ENCODE measurements around the gene BACE1. TPM values are rescaled to one million over a fixed set of nuclear protein-coding genes. Genes with fewer than 3 reads are reported as not detected.
"Not testable (repeated sequence)": the region's sequence is repeated elsewhere in the genome, so short reads cannot be mapped to it uniquely, and the experiment has no call there.

The BACE1 gene
- polyA plus RNA-seq, 1 donor = 37.1 TPM

DNA sequence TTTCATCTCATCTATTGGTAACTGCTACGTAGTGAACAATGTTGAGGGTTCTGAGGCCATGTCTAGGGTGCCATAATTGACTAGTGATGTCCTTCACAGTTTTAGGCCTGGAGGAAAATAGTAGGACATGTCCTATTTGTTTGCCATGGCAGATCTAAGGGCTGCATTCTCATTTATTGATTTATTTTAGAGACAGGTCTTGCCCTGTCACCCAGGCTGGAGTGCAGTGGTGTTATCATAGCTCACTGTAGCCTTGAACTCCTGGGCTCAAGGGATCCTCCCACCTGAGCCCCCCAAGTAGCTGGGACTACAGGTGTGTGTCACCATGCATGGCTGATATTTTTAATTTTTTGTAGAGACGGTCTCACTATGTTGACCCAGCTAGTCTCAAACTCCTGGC lies 16.8 kb upstream of the BACE1 start:
- DNase-seq = no peak
- Histone ChIP-seq H3K4me1 (ENCODE audit: control insufficient read depth, insufficient read depth, low read length) (peaks cover 6% of the 10 kb centered on the region), H3K27me3 (ENCODE audit: control insufficient read depth, insufficient read depth, low read length) (no peaks in the 10 kb centered on the region), H3K4me3 (ENCODE audit: low read length) (no peak overlapping the region), H3K36me3 (ENCODE audit: control insufficient read depth, insufficient read depth, low read length) (peaks cover 6% of the 10 kb centered on the region), H3K9me3 (ENCODE audit: control insufficient read depth, low read depth, low read length) (no peaks in the 10 kb centered on the region), H3K27ac (ENCODE audit: low read length) (no peak overlapping the region)
- no CpG with 5 or more reads among the region's 2 CpGs for WGBS (ENCODE audit: insufficient coverage, low lambda C conversion rate)

DNA sequence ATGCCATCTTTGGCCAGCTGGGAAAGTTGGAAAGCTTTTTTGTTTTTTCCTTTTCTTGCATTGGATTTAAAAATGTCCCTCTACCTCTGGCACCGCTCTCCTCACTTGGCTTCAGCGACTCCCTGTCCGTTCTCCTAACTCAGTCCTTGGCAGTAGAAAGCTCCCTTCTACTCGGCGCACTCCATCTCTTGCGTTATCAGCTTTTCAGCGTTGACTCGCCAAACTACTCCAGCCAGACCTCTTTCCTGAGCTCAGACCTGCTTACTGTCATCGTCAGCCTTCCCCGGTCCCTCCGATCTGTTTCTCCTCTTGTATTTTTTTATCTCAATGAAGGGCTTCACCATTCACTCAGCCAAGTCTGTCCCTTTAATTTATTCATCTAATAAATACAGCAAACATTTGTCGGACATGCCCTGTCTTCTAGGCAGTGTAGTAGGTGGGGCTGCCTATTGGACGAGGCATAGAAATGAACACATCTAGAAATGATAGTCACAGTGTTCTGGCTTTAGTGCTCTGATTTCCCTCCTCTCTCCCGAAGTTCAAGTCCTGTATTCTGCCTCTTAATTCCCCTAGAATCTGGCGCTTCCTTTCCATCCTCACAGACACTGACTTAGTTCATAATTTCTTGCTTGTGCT lies 12.4 kb upstream of the BACE1 start:
- Histone ChIP-seq H3K4me3 (ENCODE audit: low read length) (peak overlapping the region; percentile 66), H3K27me3 (ENCODE audit: control insufficient read depth, insufficient read depth, low read length) (no peaks in the 10 kb centered on the region), H3K36me3 (ENCODE audit: control insufficient read depth, insufficient read depth, low read length) (no peaks in the 10 kb centered on the region), H3K27ac (ENCODE audit: low read length) (peak overlapping the region; percentile 70), H3K4me1 (ENCODE audit: control insufficient read depth, insufficient read depth, low read length) (peaks cover 6% of the 10 kb centered on the region), H3K9me3 (ENCODE audit: control insufficient read depth, low read depth, low read length) (no peaks in the 10 kb centered on the region)
- WGBS (ENCODE audit: insufficient coverage, low lambda C conversion rate) = 2% methylated on average over 9 of the region's 15 CpGs
- no peak for DNase-seq

DNA sequence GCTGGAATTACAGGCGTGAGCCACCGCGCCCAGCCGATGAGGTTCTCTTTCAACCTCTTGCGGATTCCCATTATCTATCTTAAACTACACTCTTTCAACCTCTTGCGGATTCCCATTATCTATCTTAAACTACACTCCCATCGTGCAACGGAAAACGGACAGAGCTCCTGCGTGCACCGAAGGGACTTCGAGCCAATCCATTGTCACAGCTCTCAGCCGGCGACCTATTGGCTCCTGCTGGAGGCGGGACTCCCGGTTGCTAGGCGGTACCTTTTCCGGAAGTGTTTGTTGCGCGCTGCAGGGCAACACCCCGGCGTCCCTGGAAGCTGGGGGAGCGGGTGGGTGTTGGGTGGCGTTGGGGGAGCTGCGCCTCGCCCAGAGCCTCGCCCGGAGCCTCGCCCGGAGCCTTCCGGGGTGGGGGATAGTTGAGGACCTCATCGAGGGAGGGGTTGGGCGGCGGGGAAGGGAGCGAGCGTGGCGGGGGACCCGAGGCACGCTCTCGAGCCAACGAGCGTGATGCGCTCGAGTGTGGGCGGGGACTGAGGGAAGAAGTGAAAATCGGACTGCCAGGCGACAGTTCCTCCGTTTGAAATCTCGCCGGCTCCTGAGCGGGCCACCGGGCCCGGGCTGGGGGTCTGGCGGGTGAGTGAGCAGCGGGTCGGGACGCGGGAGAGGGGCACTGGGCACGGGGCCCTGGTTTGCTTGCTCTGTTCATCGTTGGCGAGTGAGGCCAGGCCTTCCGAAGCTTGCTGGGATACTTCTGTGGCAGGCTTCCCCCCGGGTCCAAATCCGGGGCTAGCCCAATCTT lies 11.7 kb upstream of the BACE1 start, which contains the start of gene CEP164:
TSS of gene CEP164 (plus strand) at position 288 of the 808 bp plus-strand sequence. CDS start 10,733 bp downstream, outside the sequence.
- peak within 1 kb of the TSS; percentile 70 for H3K27ac ChIP-seq (ENCODE audit: low read length)
- H3K4me1 ChIP-seq (ENCODE audit: control insufficient read depth, insufficient read depth, low read length) = peaks cover 6% of the 10 kb centered on the region
- no peaks in the 10 kb centered on the region for H3K9me3 ChIP-seq (ENCODE audit: control insufficient read depth, low read depth, low read length)
- WGBS (ENCODE audit: insufficient coverage, low lambda C conversion rate) = 0% methylated on average over 1 of the region's 64 CpGs
- no peaks in the 10 kb centered on the region for H3K36me3 ChIP-seq (ENCODE audit: control insufficient read depth, insufficient read depth, low read length)
- no peaks in the 10 kb centered on the region for H3K27me3 ChIP-seq (ENCODE audit: control insufficient read depth, insufficient read depth, low read length)
- peak; percentile 94 to 98 for DNase-seq
- peak within 1 kb of the TSS; percentile 66 for H3K4me3 ChIP-seq (ENCODE audit: low read length)

DNA sequence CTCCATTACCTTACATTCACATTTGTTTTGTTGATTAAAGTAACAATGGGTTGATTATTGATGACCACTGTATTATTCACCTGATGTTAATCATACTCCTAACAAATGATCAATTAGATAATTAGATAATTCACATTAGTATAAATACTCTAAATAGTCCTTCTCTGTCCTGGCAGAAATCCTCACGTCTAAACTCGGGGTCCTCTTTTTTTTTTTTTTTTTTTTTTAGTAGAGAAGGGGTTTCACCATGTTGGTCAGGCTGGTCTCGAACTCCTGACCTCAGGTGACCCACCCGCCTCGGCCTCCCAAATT lies 11.2 kb upstream of the BACE1 start:
- H3K4me1 ChIP-seq (ENCODE audit: control insufficient read depth, insufficient read depth, low read length); H3K36me3 ChIP-seq (ENCODE audit: control insufficient read depth, insufficient read depth, low read length); H3K27me3 ChIP-seq (ENCODE audit: control insufficient read depth, insufficient read depth, low read length); H3K9me3 ChIP-seq (ENCODE audit: control insufficient read depth, low read depth, low read length); DNase-seq; H3K27ac ChIP-seq (ENCODE audit: low read length): not testable (repeated sequence)
- H3K4me3 ChIP-seq (ENCODE audit: low read length) = peak overlapping the region; percentile 66
- WGBS (ENCODE audit: insufficient coverage, low lambda C conversion rate) = no CpG with 5 or more reads among the region's 5 CpGs

DNA sequence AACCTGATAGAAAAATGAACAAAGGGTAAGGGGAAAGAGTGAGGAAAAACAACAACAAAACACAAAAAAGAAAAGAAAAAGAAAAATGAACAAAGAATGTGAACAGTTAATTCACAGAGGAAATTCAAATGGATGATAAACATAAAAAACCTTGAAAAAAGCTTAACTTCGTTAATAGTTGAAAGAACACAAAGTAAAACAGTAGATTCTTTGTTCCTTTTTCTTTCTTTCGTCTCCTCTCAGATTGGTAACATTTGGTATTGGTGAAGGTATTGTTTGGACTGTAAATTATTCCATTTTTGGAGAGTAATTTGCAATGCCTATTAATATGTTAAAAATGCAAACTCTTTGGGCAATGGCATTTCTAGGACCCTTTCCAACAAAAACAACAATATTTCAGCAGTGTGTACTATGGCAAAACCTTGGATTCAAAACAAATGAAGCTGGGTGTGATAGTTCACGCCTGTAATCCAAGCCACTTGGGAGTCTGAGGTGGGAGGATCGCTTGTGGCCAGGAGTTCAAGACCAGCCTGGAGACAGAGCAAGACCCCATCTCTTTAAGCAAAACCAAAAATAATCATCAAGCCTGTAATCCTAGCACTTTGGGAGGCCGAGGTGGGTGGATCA lies 3.3 kb upstream of the BACE1 start:
- WGBS (ENCODE audit: insufficient coverage, low lambda C conversion rate) = 80% methylated on average over 1 of the region's 5 CpGs
- Histone ChIP-seq H3K4me3 (ENCODE audit: low read length) (no peak overlapping the region), H3K27me3 (ENCODE audit: control insufficient read depth, insufficient read depth, low read length) (no peaks in the 10 kb centered on the region), H3K27ac (ENCODE audit: low read length) (no peak overlapping the region), H3K36me3 (ENCODE audit: control insufficient read depth, insufficient read depth, low read length) (no peaks in the 10 kb centered on the region), H3K4me1 (ENCODE audit: control insufficient read depth, insufficient read depth, low read length) (peaks cover 9% of the 10 kb centered on the region), H3K9me3 (ENCODE audit: control insufficient read depth, low read depth, low read length) (no peaks in the 10 kb centered on the region)
- DNase-seq = no peak

DNA sequence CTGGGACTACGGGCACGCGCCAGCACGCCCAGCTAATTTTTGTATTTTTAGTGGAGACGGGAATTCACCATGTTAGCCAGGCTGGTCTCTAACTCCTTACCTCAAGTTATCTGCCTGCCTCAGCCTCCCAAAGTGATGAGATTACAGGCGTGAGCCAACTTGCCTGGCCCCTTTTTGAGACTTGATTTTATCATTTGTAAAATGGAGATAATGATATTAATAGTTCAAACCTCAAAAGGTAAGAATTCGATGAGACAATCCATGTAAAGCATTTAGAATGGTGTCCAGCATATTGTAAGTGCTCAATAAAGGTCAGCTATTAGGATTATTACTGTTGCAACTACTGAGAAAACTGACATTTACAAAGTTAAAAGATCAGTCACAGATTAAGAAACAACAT lies 2.7 kb upstream of the BACE1 start:
- Histone ChIP-seq H3K4me3 (ENCODE audit: low read length) (no peak overlapping the region), H3K4me1 (ENCODE audit: control insufficient read depth, insufficient read depth, low read length) (peaks cover 9% of the 10 kb centered on the region), H3K27me3 (ENCODE audit: control insufficient read depth, insufficient read depth, low read length) (no peaks in the 10 kb centered on the region), H3K9me3 (ENCODE audit: control insufficient read depth, low read depth, low read length) (no peaks in the 10 kb centered on the region), H3K36me3 (ENCODE audit: control insufficient read depth, insufficient read depth, low read length) (no peaks in the 10 kb centered on the region), H3K27ac (ENCODE audit: low read length) (no peak overlapping the region)
- DNase-seq = no peak
- WGBS (ENCODE audit: insufficient coverage, low lambda C conversion rate) = 71% methylated on average over 2 of the region's 7 CpGs

DNA sequence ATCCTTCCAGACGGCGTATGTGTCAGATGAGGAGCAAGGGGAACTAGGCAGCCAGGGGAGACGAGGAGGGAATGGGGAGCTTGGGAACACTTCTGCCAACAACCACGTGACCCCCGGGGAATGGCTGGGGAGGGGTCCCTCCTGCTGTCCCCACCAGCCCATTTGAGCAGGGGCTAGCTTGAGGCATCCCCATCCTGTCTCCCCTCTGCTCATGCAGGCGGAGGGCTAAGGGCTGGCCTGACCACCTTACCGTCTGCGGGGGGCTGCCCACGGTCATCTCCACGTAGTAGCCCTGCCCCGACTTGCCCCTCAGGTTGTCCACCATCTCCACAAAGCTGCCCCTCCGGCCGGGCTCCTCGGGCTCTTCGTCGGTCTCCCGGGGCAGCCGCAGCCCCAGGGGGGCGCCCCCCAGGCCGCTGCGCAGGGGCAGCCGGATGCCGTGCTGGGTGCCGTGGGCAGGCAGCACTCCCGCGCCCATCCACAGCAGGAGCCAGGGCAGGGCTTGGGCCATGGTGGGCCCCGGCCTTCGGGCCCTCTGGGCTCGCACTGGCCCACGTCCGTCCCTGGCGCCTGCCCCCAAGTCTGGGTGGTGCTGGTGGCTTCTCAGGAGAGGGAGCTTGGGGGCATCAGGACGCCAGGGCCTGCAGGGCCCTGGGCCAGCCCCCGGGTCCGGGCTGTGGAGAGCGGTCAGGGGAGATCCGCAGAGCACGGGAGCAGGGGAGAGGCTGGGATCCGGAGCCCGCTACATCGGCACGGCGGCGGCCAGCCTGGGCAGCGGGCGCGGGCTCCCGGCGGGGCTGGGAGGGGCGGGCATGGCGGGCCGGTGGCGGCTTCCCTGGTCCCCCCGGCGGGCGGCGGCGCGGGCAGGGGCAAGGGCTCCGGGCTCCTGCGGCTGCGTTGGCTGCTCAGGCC lies 515 bp downstream of the BACE1 start:
- no peaks in the 10 kb centered on the region for H3K9me3 ChIP-seq (ENCODE audit: control insufficient read depth, low read depth, low read length)
- no CpG with 5 or more reads among the region's 62 CpGs for WGBS (ENCODE audit: insufficient coverage, low lambda C conversion rate)
- peaks cover 9% of the 10 kb centered on the region for H3K4me1 ChIP-seq (ENCODE audit: control insufficient read depth, insufficient read depth, low read length)
- DNase-seq = peak in 1 of 2 donors; percentile 18
- no peaks in the 10 kb centered on the region for H3K27me3 ChIP-seq (ENCODE audit: control insufficient read depth, insufficient read depth, low read length)
- no peaks in the 10 kb centered on the region for H3K36me3 ChIP-seq (ENCODE audit: control insufficient read depth, insufficient read depth, low read length)
- no peak overlapping the region for H3K27ac ChIP-seq (ENCODE audit: low read length)
- peak overlapping the region; percentile 51 for H3K4me3 ChIP-seq (ENCODE audit: low read length)

DNA sequence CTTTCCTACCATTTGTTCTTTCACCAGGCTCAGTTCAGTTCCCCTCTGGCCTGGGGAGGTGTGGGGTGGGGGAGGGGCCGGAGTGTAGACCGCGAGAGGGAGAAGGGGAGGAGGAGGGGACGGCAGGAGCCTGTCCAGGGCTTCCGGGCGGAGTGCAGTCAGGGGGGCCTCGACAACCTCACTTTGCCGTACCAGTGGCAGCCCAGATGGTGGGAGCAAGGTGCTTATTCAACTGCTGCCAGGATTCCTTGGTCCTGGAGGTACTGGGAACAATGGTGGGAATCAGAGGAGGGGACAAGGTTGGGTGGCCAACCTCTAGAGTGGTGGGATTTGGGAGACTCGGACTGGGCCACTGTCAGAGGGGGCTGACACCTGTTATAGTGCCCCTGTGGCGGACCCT lies 1.2 kb downstream of the BACE1 start:
- DNase-seq = no peak
- no CpG with 5 or more reads among the region's 10 CpGs for WGBS (ENCODE audit: insufficient coverage, low lambda C conversion rate)
- H3K4me1 ChIP-seq (ENCODE audit: control insufficient read depth, insufficient read depth, low read length) = peaks cover 9% of the 10 kb centered on the region
- H3K36me3 ChIP-seq (ENCODE audit: control insufficient read depth, insufficient read depth, low read length) = no peaks in the 10 kb centered on the region
- no peak overlapping the region for H3K27ac ChIP-seq (ENCODE audit: low read length)
- peak overlapping the region; percentile 51 for H3K4me3 ChIP-seq (ENCODE audit: low read length)
- H3K9me3 ChIP-seq (ENCODE audit: control insufficient read depth, low read depth, low read length) = no peaks in the 10 kb centered on the region
- no peaks in the 10 kb centered on the region for H3K27me3 ChIP-seq (ENCODE audit: control insufficient read depth, insufficient read depth, low read length)

DNA sequence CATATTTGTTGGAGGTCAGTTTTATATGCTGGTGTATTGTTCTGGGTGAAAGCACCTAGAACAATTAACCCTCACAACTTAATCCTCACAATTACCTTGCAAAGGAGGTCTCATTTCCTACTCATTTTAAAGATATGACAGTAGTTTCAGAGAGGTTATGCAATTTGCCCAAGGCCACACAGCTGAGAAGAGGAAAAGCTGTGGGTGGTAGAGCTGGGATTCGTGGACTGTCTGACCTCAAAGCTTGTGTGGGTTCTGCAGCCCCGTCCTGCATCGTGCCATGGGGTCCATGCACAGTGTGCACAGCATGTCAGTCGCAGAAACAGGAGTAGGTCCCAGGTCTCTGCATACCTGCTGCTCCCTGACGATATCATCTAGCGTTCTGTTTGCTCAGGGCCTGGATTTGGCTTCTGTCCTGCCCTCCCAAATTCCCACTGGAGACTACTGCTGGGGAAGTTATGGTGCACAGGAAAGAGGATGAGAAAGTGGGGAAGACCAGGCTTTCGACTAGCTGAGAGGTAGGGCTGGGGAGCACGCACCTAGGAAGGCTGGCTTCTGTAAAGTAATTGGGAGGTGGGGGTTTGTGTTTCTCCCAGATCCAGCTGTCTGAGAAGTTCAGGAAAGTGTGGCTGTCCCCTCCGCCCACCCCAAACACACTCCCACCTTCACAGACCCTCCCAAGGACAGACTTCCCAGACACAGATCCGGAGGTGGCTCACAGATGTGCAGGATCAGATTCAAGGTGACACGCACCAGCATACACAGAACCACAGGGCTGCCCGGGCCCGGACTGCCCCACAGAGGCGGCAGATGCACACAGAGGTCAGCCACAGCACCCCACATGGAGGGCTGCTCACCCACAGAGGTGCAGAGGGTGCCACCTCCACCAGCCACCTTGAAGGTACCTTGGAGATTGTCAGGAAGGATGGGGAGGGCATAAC lies 2.0 kb downstream of the BACE1 start:
- H3K4me3 ChIP-seq (ENCODE audit: low read length) = no peak overlapping the region
- no peaks in the 10 kb centered on the region for H3K27me3 ChIP-seq (ENCODE audit: control insufficient read depth, insufficient read depth, low read length)
- DNase-seq = no peak
- no peaks in the 10 kb centered on the region for H3K36me3 ChIP-seq (ENCODE audit: control insufficient read depth, insufficient read depth, low read length)
- H3K27ac ChIP-seq (ENCODE audit: low read length) = no peak overlapping the region
- no CpG with 5 or more reads among the region's 14 CpGs for WGBS (ENCODE audit: insufficient coverage, low lambda C conversion rate)
- H3K9me3 ChIP-seq (ENCODE audit: control insufficient read depth, low read depth, low read length) = no peaks in the 10 kb centered on the region
- peaks cover 9% of the 10 kb centered on the region for H3K4me1 ChIP-seq (ENCODE audit: control insufficient read depth, insufficient read depth, low read length)
